NCI-H1694 treated with DMSO at 0.1 percent for 48 hours (cell line): ENCODE results near the gene KLF11.
"Not testable (repeated sequence)": the region's sequence is repeated elsewhere in the genome, so short reads cannot be mapped to it uniquely, and the experiment has no call there.

Experiments used
- DNase-seq: peaks from one replicate; lab custom pipeline; 2025; lab: John Stamatoyannopoulos, UW

Gene KLF11

GRCh38 chr2:10085043-10085667 is 41.8 kb downstream of the KLF11 start:
- no peak for DNase-seq

DNA sequence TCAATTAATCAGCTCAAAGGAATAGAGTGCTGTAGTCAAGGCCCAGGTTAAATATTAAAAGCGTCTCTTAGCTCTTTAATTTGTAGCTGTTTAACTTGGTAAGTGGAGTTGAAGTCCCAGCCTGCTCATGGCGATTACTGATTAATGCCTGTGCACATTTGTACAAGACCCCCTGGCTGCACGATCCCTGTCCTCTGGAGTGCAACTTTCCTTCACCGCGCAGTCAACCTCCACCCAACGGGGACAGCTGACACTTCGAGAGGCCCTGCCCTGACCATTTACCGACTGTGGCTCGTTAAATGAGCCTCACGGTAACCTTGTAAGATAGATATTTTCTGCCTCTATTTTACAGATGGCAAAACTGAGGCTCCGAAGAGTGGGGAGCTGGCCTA is 42.3 kb downstream of the KLF11 start:
- DNase-seq, result no peak

DNA sequence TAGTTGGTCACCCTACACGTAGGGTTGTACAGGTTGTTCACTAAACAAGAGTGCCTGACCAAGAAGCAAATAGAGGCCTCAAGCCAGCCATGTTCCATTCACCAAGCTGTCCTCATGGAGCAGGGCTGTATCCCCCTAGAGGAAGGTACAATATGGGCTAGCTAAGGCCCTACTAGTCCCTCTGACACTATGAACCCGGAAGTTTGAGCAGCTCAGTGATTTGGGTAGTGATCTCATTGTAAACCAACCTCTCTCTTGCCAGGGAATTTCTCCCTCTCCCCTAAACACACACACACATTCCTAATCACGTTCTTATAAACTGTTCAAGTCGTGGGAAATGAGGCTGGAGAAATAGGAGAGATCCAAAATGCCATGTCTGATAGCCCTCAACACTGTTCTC is 43.6 kb downstream of the KLF11 start:
- DNase-seq, result no peak

DNA sequence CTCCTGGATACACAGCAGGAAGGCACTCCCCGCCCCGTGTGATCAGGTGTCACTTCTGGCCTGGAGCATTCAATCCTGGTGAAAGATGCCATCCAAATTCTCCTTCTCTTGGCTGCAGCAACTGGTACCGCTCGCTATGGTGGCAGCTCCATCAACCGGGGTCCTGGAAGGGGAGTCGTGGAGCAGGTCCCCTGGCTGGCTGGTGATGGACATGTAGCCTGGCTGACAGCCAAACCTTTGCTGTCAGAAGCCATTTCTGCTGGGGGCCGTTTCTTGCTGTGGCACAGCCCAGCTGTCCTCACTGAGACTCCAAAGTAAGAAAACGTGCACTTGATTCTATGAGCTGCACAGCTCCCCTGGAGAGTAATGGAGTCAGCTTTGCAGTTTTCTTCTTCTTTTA is 44.0 kb downstream of the KLF11 start:
- DNase-seq, result no peak

- DNase-seq, result no peak
Measured at GRCh38 chr2:10089565-10090190, 46.3 kb downstream of the KLF11 start.

GRCh38 chr2:10091182-10091888 is 48.0 kb downstream of the KLF11 start:
- DNase-seq, result no peak

DNA sequence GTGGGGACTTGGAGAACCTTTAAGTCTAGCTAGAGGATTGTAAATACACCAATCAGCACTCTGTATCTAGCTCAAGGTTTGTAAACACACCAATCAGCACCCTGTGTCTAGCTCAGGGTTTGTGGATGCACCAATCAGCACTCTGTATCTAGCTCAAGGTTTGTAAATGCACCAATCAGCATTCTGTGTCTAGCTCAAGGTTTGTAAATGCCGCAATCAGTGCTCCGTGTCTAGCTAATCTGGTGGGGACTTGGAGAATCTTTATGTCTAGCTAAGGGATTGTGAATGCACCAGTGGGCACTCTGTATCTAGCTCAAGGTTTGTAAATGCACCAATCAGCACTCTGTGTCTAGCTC is 48.5 kb downstream of the KLF11 start:
- DNase-seq, result not testable (repeated sequence)

- DNase-seq, result no peak
Measured at GRCh38 chr2:10094271-10094814, 51.0 kb downstream of the KLF11 start.

GRCh38 chr2:10095175-10095574 is 51.8 kb downstream of the KLF11 start:
- no peak for DNase-seq

GRCh38 chr2:10096641-10097040 is 53.3 kb downstream of the KLF11 start:
- DNase-seq, result no peak

DNA sequence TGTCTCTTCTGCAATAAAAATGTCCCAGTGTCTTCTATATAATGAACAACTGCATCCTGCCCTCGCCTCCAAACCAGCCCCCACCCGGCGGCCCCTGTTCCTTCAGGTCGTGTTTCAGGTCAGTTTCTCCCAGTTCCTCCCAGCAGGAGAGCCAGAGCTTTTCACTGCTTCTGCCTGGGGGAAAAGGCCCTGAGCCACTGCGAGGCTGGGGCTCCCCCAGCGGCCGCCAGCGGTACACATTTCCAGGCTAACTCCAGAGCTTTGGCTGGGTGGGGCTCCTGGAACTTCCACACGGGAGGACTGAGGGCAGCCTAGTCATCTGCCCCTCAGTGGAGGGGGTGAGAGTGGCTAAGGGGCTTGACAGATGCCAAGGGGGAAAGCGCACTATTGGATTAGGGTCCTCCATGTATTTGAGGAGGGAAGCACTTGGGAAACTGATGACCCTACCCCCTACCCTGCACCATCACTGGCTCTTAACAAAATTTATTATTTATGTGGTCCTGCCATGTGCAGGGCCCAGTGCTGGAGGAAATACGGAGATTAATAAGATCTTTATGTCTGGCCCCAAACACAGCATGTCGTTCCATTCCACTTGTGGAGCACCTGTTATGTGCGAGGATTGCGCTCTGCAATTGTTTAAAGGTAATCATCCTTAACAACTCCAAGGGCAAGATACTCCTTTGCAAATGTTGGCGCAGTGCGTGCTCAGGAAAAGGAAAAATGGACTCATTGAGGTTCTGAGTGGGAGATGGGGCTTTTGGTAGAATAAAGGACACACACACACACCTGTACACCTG is 54.2 kb downstream of the KLF11 start:
- DNase-seq, result peak; percentile 76

GRCh38 chr2:10101491-10101890 is 58.1 kb downstream of the KLF11 start:
- no peak for DNase-seq

- DNase-seq, result no peak
Measured at GRCh38 chr2:10103179-10103578, 59.8 kb downstream of the KLF11 start.
